ENCODE measurements around the gene TTC21A.

TTC21A gene

GRCh38 chr3:39097716-39098472, 9.6 kb upstream of the TTC21A start:
- DNase-seq (ENCODE audit: low read depth in 2 of 2) = no peak

- DNase-seq (ENCODE audit: low read depth in 2 of 2) = no peak
Measured at GRCh38 chr3:39098473-39099000, 8.9 kb upstream of the TTC21A start.

GRCh38 chr3:39099242-39099641, 8.2 kb upstream of the TTC21A start:
- no peak for DNase-seq (ENCODE audit: low read depth in 2 of 2)

- DNase-seq (ENCODE audit: low read depth in 2 of 2) = no peak
Measured at GRCh38 chr3:39099738-39100499, 7.6 kb upstream of the TTC21A start.

GRCh38 chr3:39100500-39100886, 7.0 kb upstream of the TTC21A start:
- DNase-seq (ENCODE audit: low read depth in 2 of 2) = no peak

GRCh38 chr3:39101022-39101689, 6.3 kb upstream of the TTC21A start:
- peak; percentile 20 to 41 for DNase-seq (ENCODE audit: low read depth in 2 of 2)

GRCh38 chr3:39102504-39103323, 4.8 kb upstream of the TTC21A start:
- no peak for DNase-seq (ENCODE audit: low read depth in 2 of 2)

GRCh38 chr3:39103324-39103693, 4.2 kb upstream of the TTC21A start:
- no peak for DNase-seq (ENCODE audit: low read depth in 2 of 2)

- no peak for DNase-seq (ENCODE audit: low read depth in 2 of 2)
Measured at GRCh38 chr3:39103791-39104552, 3.5 kb upstream of the TTC21A start.

- DNase-seq (ENCODE audit: low read depth in 2 of 2) = no peak
Measured at GRCh38 chr3:39104961-39105686, 2.4 kb upstream of the TTC21A start.

- no peak for DNase-seq (ENCODE audit: low read depth in 2 of 2)
Measured at GRCh38 chr3:39105687-39106063, 1.8 kb upstream of the TTC21A start.

- no peak for DNase-seq (ENCODE audit: low read depth in 2 of 2)
Measured at GRCh38 chr3:39106281-39106811, 1.1 kb upstream of the TTC21A start.

- no peak for DNase-seq (ENCODE audit: low read depth in 2 of 2)
Measured at GRCh38 chr3:39106851-39107387, 561 bp upstream of the TTC21A start.

GRCh38 chr3:39108200-39108710, 775 bp downstream of the TTC21A start:
- DNase-seq (ENCODE audit: low read depth in 2 of 2) = no peak

GRCh38 chr3:39109086-39109485, 1.6 kb downstream of the TTC21A start:
- no peak for DNase-seq (ENCODE audit: low read depth in 2 of 2)

- no peak for DNase-seq (ENCODE audit: low read depth in 2 of 2)
Measured at GRCh38 chr3:39110041-39110639, 2.7 kb downstream of the TTC21A start.

GRCh38 chr3:39112113-39112512, 4.6 kb downstream of the TTC21A start:
- no peak for DNase-seq (ENCODE audit: low read depth in 2 of 2)

- no peak for DNase-seq (ENCODE audit: low read depth in 2 of 2)
Measured at GRCh38 chr3:39112535-39112934, 5.1 kb downstream of the TTC21A start.

GRCh38 chr3:39113291-39113690, 5.8 kb downstream of the TTC21A start:
- DNase-seq (ENCODE audit: low read depth in 2 of 2) = no peak

All from stimulated activated CD4-positive, alpha-beta T cell treated with anti-CD3 and anti-CD28 coated beads, Interleukin-15, amount 100 ng/mL, for 48 hours (primary cell).